ENCODE data around the gene CBR3.
A peak's percentile ranks its signal among the peaks of the same experiment; 100 is the strongest.
"Not testable (repeated sequence)": the region's sequence is repeated elsewhere in the genome, so short reads cannot be mapped to it uniquely, and the experiment has no call there.

CBR3 gene

GRCh38 chr21:36120304-36120888, 14.5 kb upstream of the CBR3 start:
- peak in 3 of 4 experiments; percentile 25 to 47 (median 36) for DNase-seq

- peak in 1 of 4 experiments; percentile 40 for DNase-seq
Measured at GRCh38 chr21:36122977-36123376, 11.9 kb upstream of the CBR3 start.

- DNase-seq: no peak
Measured at GRCh38 chr21:36124395-36124794, 10.5 kb upstream of the CBR3 start.

- DNase-seq: peak; percentile 51 to 75 (median 65)
Measured at GRCh38 chr21:36125512-36126207, 9.2 kb upstream of the CBR3 start.

- no peak for DNase-seq
Measured at GRCh38 chr21:36126208-36126565, 8.7 kb upstream of the CBR3 start.

GRCh38 chr21:36126621-36127110, 8.2 kb upstream of the CBR3 start:
- DNase-seq: no peak

GRCh38 chr21:36127250-36127904, 7.5 kb upstream of the CBR3 start:
- no peak for DNase-seq

GRCh38 chr21:36127977-36128376, 6.9 kb upstream of the CBR3 start:
- DNase-seq: no peak

GRCh38 chr21:36129219-36129618, 5.7 kb upstream of the CBR3 start:
- DNase-seq: no peak

GRCh38 chr21:36130414-36130762, 4.5 kb upstream of the CBR3 start:
- not testable (repeated sequence) for DNase-seq

GRCh38 chr21:36130839-36131238, 4.0 kb upstream of the CBR3 start:
- not testable (repeated sequence) for DNase-seq

- DNase-seq: peak in 3 of 4 experiments; percentile 41 to 61 (median 60)
Measured at GRCh38 chr21:36132696-36133095, 2.2 kb upstream of the CBR3 start.

- DNase-seq: peak; percentile 77 to 82 (median 78)
Measured at GRCh38 chr21:36135391-36136102, 668 bp downstream of the CBR3 start.

- DNase-seq: not testable (repeated sequence)
Measured at GRCh38 chr21:36139791-36140190, 4.9 kb downstream of the CBR3 start.

GRCh38 chr21:36141513-36141925, 6.6 kb downstream of the CBR3 start:
- DNase-seq: peak; percentile 85 to 95 (median 90)

GRCh38 chr21:36144233-36144632, 9.4 kb downstream of the CBR3 start:
- DNase-seq: not testable (repeated sequence)

- DNase-seq: no peak
Measured at GRCh38 chr21:36145259-36145658, 10.4 kb downstream of the CBR3 start.

- no peak for DNase-seq
Measured at GRCh38 chr21:36147911-36148310, 13.0 kb downstream of the CBR3 start.

- no peak for DNase-seq
Measured at GRCh38 chr21:36148886-36149285, 14.0 kb downstream of the CBR3 start.

GRCh38 chr21:36149788-36150711, 15.2 kb downstream of the CBR3 start:
- peak; percentile 78 to 96 (median 88) for DNase-seq

GRCh38 chr21:36155603-36156338, 20.9 kb downstream of the CBR3 start:
- DNase-seq: no peak
